Osteoblast (primary cell): ENCODE data around the gene KRTAP9-8. TPM values are rescaled to one million over a fixed set of nuclear protein-coding genes. Genes with fewer than 3 reads are reported as not detected.

Experiments used
- DNase-seq: peaks from one replicate; pipeline ENCODE4 v3.0.0; 2011; ENCODE audit warnings: low spot score, mixed read lengths; ENCODE audit not compliant: insufficient read length; ENCODE audit errors: missing footprints
- H2AFZ ChIP-seq: 2 replicates; pipeline ENCODE4 v1.6.0; 2011; ENCODE audit warnings: mild to moderate bottlenecking, low read length
- H3K27ac ChIP-seq: 2 replicates; pipeline ENCODE4 v1.5.1; 2011; ENCODE audit warnings: mild to moderate bottlenecking, low read depth, low read length, moderate library complexity
- H3K27me3 ChIP-seq: 2 replicates; pipeline ENCODE4 v1.6.0; 2012; ENCODE audit warnings: mild to moderate bottlenecking, control low read depth, inconsistent platforms, low read length, moderate library complexity; ENCODE audit not compliant: insufficient read depth
- H3K36me3 ChIP-seq: 2 replicates; pipeline ENCODE4 v1.5.1; 2011; ENCODE audit warnings: mild to moderate bottlenecking, low read length, control low read depth, moderate library complexity; ENCODE audit not compliant: insufficient read depth
- H3K4me1 ChIP-seq: 2 replicates; pipeline ENCODE4 v1.5.1; 2011; ENCODE audit warnings: mild to moderate bottlenecking, low read length, control low read depth, moderate library complexity; ENCODE audit not compliant: insufficient read depth
- H3K4me2 ChIP-seq: 2 replicates; pipeline ENCODE4 v1.6.0; 2011; ENCODE audit warnings: mild to moderate bottlenecking, low read length; ENCODE audit not compliant: insufficient read depth
- H3K4me3 ChIP-seq: fragments of 200-600 bp; sonication (generic); 3 replicates; pipeline ENCODE4 v1.5.1; 2012; ENCODE audit warnings: mild to moderate bottlenecking, low read length, inconsistent platforms; ENCODE audit not compliant: insufficient read depth
- H3K79me2 ChIP-seq: 2 replicates; pipeline ENCODE4 v1.6.0; 2012; ENCODE audit warnings: mild to moderate bottlenecking, low read length, control low read depth, inconsistent platforms; ENCODE audit not compliant: insufficient read depth
- H3K9me3 ChIP-seq: 2 replicates; pipeline ENCODE4 v1.5.1; 2011; ENCODE audit warnings: low read depth, low read length, control low read depth
- H4K20me1 ChIP-seq: 2 replicates; pipeline ENCODE4 v1.6.0; 2012; ENCODE audit warnings: mild to moderate bottlenecking, low read length, control low read depth; ENCODE audit not compliant: insufficient read depth
- CTCF ChIP-seq: IDR thresholded peaks from 2 replicates; pipeline ENCODE4 v1.5.1; 2011; ENCODE audit warnings: mild to moderate bottlenecking, low read depth, low read length, moderate library complexity; ENCODE audit errors: extremely low read depth
- total RNA-seq: library from RNA; depleted of rRNA; stranded (reverse); fragments of >200 nt; gene quantifications from 2 replicates; pipeline ENCODE4 v1.2.3, GENCODE V29; 2012

KRTAP9-8 gene
- total RNA-seq, 1 donor = not detected

GRCh38 chr17:41256291-41256685, 18.5 kb downstream of the KRTAP9-8 start:
- no peak for DNase-seq
- Histone ChIP-seq H3K27ac (no peak overlapping the region), H2AFZ (no peak overlapping the region), H3K4me2 (no peak overlapping the region), H3K27me3 (no peaks in the 10 kb centered on the region), H3K4me1 (no peaks in the 10 kb centered on the region), H3K9me3 (no peaks in the 10 kb centered on the region), H3K4me3 (no peak overlapping the region), H3K36me3 (no peaks in the 10 kb centered on the region), H4K20me1 (no peaks in the 10 kb centered on the region), H3K79me2 (no peaks in the 10 kb centered on the region)
- no peak for TF ChIP-seq CTCF

GRCh38 chr17:41258406-41258805, 20.6 kb downstream of the KRTAP9-8 start:
- Histone ChIP-seq H2AFZ (no peak overlapping the region), H3K4me1 (no peaks in the 10 kb centered on the region), H3K36me3 (no peaks in the 10 kb centered on the region), H3K4me2 (no peak overlapping the region), H3K9me3 (no peaks in the 10 kb centered on the region), H3K4me3 (no peak overlapping the region), H3K79me2 (no peaks in the 10 kb centered on the region), H3K27ac (no peak overlapping the region), H3K27me3 (no peaks in the 10 kb centered on the region), H4K20me1 (no peaks in the 10 kb centered on the region)
- DNase-seq = no peak
- no peak for TF ChIP-seq CTCF

- no peaks in the 10 kb centered on the region for H3K36me3 ChIP-seq
- H3K4me2 ChIP-seq = no peak overlapping the region
- H2AFZ ChIP-seq = no peak overlapping the region
- H3K79me2 ChIP-seq = no peaks in the 10 kb centered on the region
- no peak overlapping the region for H3K27ac ChIP-seq
- TF ChIP-seq CTCF = no peak
- no peaks in the 10 kb centered on the region for H3K9me3 ChIP-seq
- no peak for DNase-seq
- no peaks in the 10 kb centered on the region for H3K4me1 ChIP-seq
- H3K4me3 ChIP-seq = no peak overlapping the region
- H4K20me1 ChIP-seq = no peaks in the 10 kb centered on the region
- H3K27me3 ChIP-seq = no peaks in the 10 kb centered on the region
Measured at GRCh38 chr17:41263212-41263611, 25.4 kb downstream of the KRTAP9-8 start.

GRCh38 chr17:41264599-41264998, 26.8 kb downstream of the KRTAP9-8 start:
- Histone ChIP-seq H3K4me2 (no peak overlapping the region), H4K20me1 (no peaks in the 10 kb centered on the region), H2AFZ (peak overlapping the region; percentile 5), H3K27ac (no peak overlapping the region), H3K4me3 (no peak overlapping the region), H3K36me3 (no peaks in the 10 kb centered on the region), H3K27me3 (no peaks in the 10 kb centered on the region), H3K4me1 (no peaks in the 10 kb centered on the region), H3K9me3 (no peaks in the 10 kb centered on the region), H3K79me2 (no peaks in the 10 kb centered on the region)
- TF ChIP-seq CTCF = no peak
- DNase-seq = no peak
